Measurements from ENCODE around the gene CDKAL1.

- TF ChIP-seq POLR2A (IDR thresholded peaks at IDR 0.05) (no peak), CTCF (IDR thresholded peaks at IDR 0.05 in 8 of 11, conservative IDR thresholded peaks at IDR 0.05 in 3 of 11) (no peak)
These were observed 236.5 kb downstream of the CDKAL1 start for GRCh38 chr6:20770773-20771172.

Measured in spleen (tissue), 7 donors.